ENCODE results near the gene WRAP73.

The WRAP73 gene

GRCh38 chr1:3649342-3650247 is at the start of gene WRAP73:
WRAP73 (minus strand) TSS chr1:3650103; CDS start chr1:3649999, 104 bp downstream.
- peaks cover 6% of the 10 kb centered on the region for H4K20me1 ChIP-seq
- H3K4me2 ChIP-seq: peak within 1 kb of the TSS; percentile 98
- H3K36me3 ChIP-seq: peaks cover 33% of the 10 kb centered on the region
- peaks cover 33% of the 10 kb centered on the region for H3K4me1 ChIP-seq
- H3K27me3 ChIP-seq: peaks cover 43% of the 10 kb centered on the region
- peak within 1 kb of the TSS; percentile 80 for H3K27ac ChIP-seq
- peak within 1 kb of the TSS; percentile 90 for H3K4me3 ChIP-seq
- TF ChIP-seq Cebpa-rat (IDR thresholded peaks at IDR 0.05): no peak
- H3K9me3 ChIP-seq: peaks cover 15% of the 10 kb centered on the region; the same call in 1 of the 2 replicates
- peak within 1 kb of the TSS; percentile 90 for H3K9ac ChIP-seq

- H3K27ac ChIP-seq: no peak overlapping the region
- no peak overlapping the region for H3K4me3 ChIP-seq
- peak overlapping the region; percentile 39 for H3K4me2 ChIP-seq
- H3K4me1 ChIP-seq: peaks cover 89% of the 10 kb centered on the region
- H4K20me1 ChIP-seq: no peaks in the 10 kb centered on the region
- H3K9me3 ChIP-seq: no peaks in the 10 kb centered on the region
- no peaks in the 10 kb centered on the region for H3K36me3 ChIP-seq
- H3K9ac ChIP-seq: no peak overlapping the region
- peaks cover 6% of the 10 kb centered on the region; the same call in 1 of the 2 replicates for H3K27me3 ChIP-seq
- TF ChIP-seq Cebpa-rat (IDR thresholded peaks at IDR 0.05): no peak
These were observed 49.7 kb upstream of the WRAP73 start for GRCh38 chr1:3699596-3699995.

GRCh38 chr1:3698660-3699408 is 48.9 kb upstream of the WRAP73 start:
- Histone ChIP-seq H3K36me3 (no peaks in the 10 kb centered on the region), H3K4me1 (peaks cover 81% of the 10 kb centered on the region), H4K20me1 (no peaks in the 10 kb centered on the region), H3K9me3 (no peaks in the 10 kb centered on the region), H3K4me2 (peak overlapping the region; percentile 39), H3K4me3 (no peak overlapping the region), H3K27ac (no peak overlapping the region), H3K9ac (no peak overlapping the region), H3K27me3 (peaks cover 6% of the 10 kb centered on the region; the same call in 1 of the 2 replicates)
- no peak for TF ChIP-seq Cebpa-rat (IDR thresholded peaks at IDR 0.05)

GRCh38 chr1:3697810-3698209 is 47.9 kb upstream of the WRAP73 start:
- Histone ChIP-seq H3K36me3 (no peaks in the 10 kb centered on the region), H3K4me2 (0 out of 2 replicates have a peak overlapping the region, but pooled peaks have one; percentile 39), H3K4me1 (peaks cover 76% of the 10 kb centered on the region), H4K20me1 (no peaks in the 10 kb centered on the region), H3K9ac (no peak overlapping the region), H3K27ac (no peak overlapping the region), H3K4me3 (no peak overlapping the region), H3K27me3 (peaks cover 6% of the 10 kb centered on the region; the same call in 1 of the 2 replicates), H3K9me3 (no peaks in the 10 kb centered on the region)
- TF ChIP-seq Cebpa-rat (IDR thresholded peaks at IDR 0.05): no peak

GRCh38 chr1:3697104-3697503 is 47.2 kb upstream of the WRAP73 start:
- Histone ChIP-seq H3K4me3 (no peak overlapping the region), H4K20me1 (no peaks in the 10 kb centered on the region), H3K27ac (no peak overlapping the region), H3K36me3 (no peaks in the 10 kb centered on the region), H3K27me3 (peaks cover 6% of the 10 kb centered on the region; the same call in 1 of the 2 replicates), H3K9ac (no peak overlapping the region), H3K4me2 (peak overlapping the region; percentile 20), H3K4me1 (peaks cover 76% of the 10 kb centered on the region), H3K9me3 (no peaks in the 10 kb centered on the region)
- TF ChIP-seq Cebpa-rat (IDR thresholded peaks at IDR 0.05): no peak

- no peak overlapping the region for H3K27ac ChIP-seq
- no peaks in the 10 kb centered on the region for H4K20me1 ChIP-seq
- no peak for TF ChIP-seq Cebpa-rat (IDR thresholded peaks at IDR 0.05)
These were observed 46.8 kb upstream of the WRAP73 start for GRCh38 chr1:3696689-3697088.

GRCh38 chr1:3695326-3696217 is 45.7 kb upstream of the WRAP73 start:
- peak overlapping the region; percentile 69 for H3K4me2 ChIP-seq
- H3K4me1 ChIP-seq: peaks cover 77% of the 10 kb centered on the region
- H3K27me3 ChIP-seq: peaks cover 6% of the 10 kb centered on the region; the same call in 1 of the 2 replicates
- no peaks in the 10 kb centered on the region for H3K9me3 ChIP-seq
- TF ChIP-seq Cebpa-rat (IDR thresholded peaks at IDR 0.05): no peak
- H3K9ac ChIP-seq: no peak overlapping the region
- H3K36me3 ChIP-seq: no peaks in the 10 kb centered on the region
- no peak overlapping the region for H3K4me3 ChIP-seq
- no peak overlapping the region for H3K27ac ChIP-seq
- no peaks in the 10 kb centered on the region for H4K20me1 ChIP-seq

More at GRCh38 chr1:3696689-3697088, 46.8 kb upstream of the WRAP73 start:
- H3K4me3 ChIP-seq: no peak overlapping the region
- peak overlapping the region; percentile 20 for H3K4me2 ChIP-seq
- peaks cover 76% of the 10 kb centered on the region for H3K4me1 ChIP-seq
- H3K27me3 ChIP-seq: peaks cover 6% of the 10 kb centered on the region; the same call in 1 of the 2 replicates
- H3K9ac ChIP-seq: no peak overlapping the region
- no peaks in the 10 kb centered on the region for H3K36me3 ChIP-seq
- no peaks in the 10 kb centered on the region for H3K9me3 ChIP-seq

- no peak for TF ChIP-seq Cebpa-rat (IDR thresholded peaks at IDR 0.05)
- H3K4me2 ChIP-seq: peak overlapping the region; percentile 85; the same call in 1 of the 2 replicates
These were observed 43.4 kb upstream of the WRAP73 start for GRCh38 chr1:3693321-3693720.

GRCh38 chr1:3692598-3692997 is 42.7 kb upstream of the WRAP73 start:
- peak overlapping the region; percentile 85 for H3K4me2 ChIP-seq
- H4K20me1 ChIP-seq: no peaks in the 10 kb centered on the region
- peaks cover 83% of the 10 kb centered on the region for H3K4me1 ChIP-seq
- no peaks in the 10 kb centered on the region for H3K27me3 ChIP-seq
- H3K36me3 ChIP-seq: no peaks in the 10 kb centered on the region
- no peak overlapping the region for H3K4me3 ChIP-seq
- no peak for TF ChIP-seq Cebpa-rat (IDR thresholded peaks at IDR 0.05)
- H3K9me3 ChIP-seq: no peaks in the 10 kb centered on the region
- H3K27ac ChIP-seq: peak overlapping the region; percentile 49; the same call in 1 of the 2 replicates
- no peak overlapping the region for H3K9ac ChIP-seq

More at GRCh38 chr1:3693321-3693720, 43.4 kb upstream of the WRAP73 start:
- no peaks in the 10 kb centered on the region for H3K9me3 ChIP-seq
- H3K4me3 ChIP-seq: no peak overlapping the region
- H3K27me3 ChIP-seq: no peaks in the 10 kb centered on the region
- H3K27ac ChIP-seq: no peak overlapping the region
- H3K9ac ChIP-seq: no peak overlapping the region
- H3K4me1 ChIP-seq: peaks cover 80% of the 10 kb centered on the region
- H3K36me3 ChIP-seq: no peaks in the 10 kb centered on the region
- no peaks in the 10 kb centered on the region for H4K20me1 ChIP-seq
